GM12892 (cell line): ENCODE measurements around the gene MED12L.

Experiments
- POLR2A ChIP-seq: IDR thresholded peaks from 2 replicates; pipeline ENCODE4 v1.6.1; 2011; ENCODE audit warnings: low read depth, low read length, control low read depth
- POLR2AphosphoS5 ChIP-seq: IDR thresholded peaks from 2 replicates; pipeline ENCODE4 v1.6.1; 2011; ENCODE audit warnings: low read depth, low read length, control low read depth
- TAF1 ChIP-seq: IDR thresholded peaks from 2 replicates; pipeline ENCODE4 v1.6.1; 2011; ENCODE audit warnings: low read depth, mild to moderate bottlenecking, control low read depth, low read length, borderline replicate concordance

GRCh38 chr3:151426341-151426657 lies 340.8 kb downstream of the MED12L start:
- TF ChIP-seq POLR2A: no peak
- TF ChIP-seq POLR2AphosphoS5: no peak
- no peak for TF ChIP-seq TAF1
